GM10266 (cell line): Measurements from ENCODE around the gene CLDN19.

Source experiments
- DNase-seq: peaks from one replicate; pipeline ENCODE4 v3.0.0; 2012; ENCODE audit errors: extremely low spot score
- CTCF ChIP-seq: IDR thresholded peaks from 2 replicates; pipeline ENCODE4 v1.5.1; 2012; ENCODE audit warnings: mild to moderate bottlenecking, low read depth; ENCODE audit not compliant: control insufficient read depth, insufficient read depth; ENCODE audit errors: missing control alignments

The CLDN19 gene

GRCh38 chr1:42684139-42684538 is 55.9 kb downstream of the CLDN19 start:
- no peak for TF ChIP-seq CTCF
- no peak for DNase-seq
